Activated B cell treated with CpG ODN at 0.5 μM for 24 hours (primary cell): ENCODE results near the gene MESP2. TPM values are rescaled to one million over a fixed set of nuclear protein-coding genes. Genes with fewer than 3 reads are reported as not detected.

ENCODE experiments used
- ATAC-seq: fragments of 200-7000 bp; cut with Tn5 transposase; one replicate; pipeline ENCODE4 v1.10.0; 2021; ENCODE audit warnings: low read depth, mild to moderate bottlenecking, moderate library complexity
- CTCF ChIA-PET: fragments of 350-600 bp; sonication (Branson Sonifier 250); formaldehyde crosslinking; loops from one replicate; lab custom pipeline; 2021; ENCODE audit warnings: antibody characterized with exemption; lab: Charles Lee
- POLR2A ChIA-PET: fragments of 350-600 bp; sonication (Branson Sonifier 250); formaldehyde crosslinking; loops from one replicate; lab custom pipeline; 2021; ENCODE audit warnings: antibody characterized with exemption; lab: Charles Lee
- DNase-seq: peaks from one replicate; pipeline ENCODE4 v3.0.0; 2022
- H3K27ac Mint-ChIP-seq: one replicate; pipeline ENCODE4 v1.8.0; 2020; ENCODE audit warnings: mixed read lengths
- H3K27me3 Mint-ChIP-seq: one replicate; pipeline ENCODE4 v1.8.0; 2021; ENCODE audit warnings: mixed read lengths
- H3K36me3 Mint-ChIP-seq: one replicate; pipeline ENCODE4 v1.8.0; 2021; ENCODE audit warnings: low read depth, mixed read lengths
- H3K4me1 Mint-ChIP-seq: one replicate; pipeline ENCODE4 v1.8.0; 2021; ENCODE audit warnings: mixed read lengths
- H3K4me3 Mint-ChIP-seq: one replicate; pipeline ENCODE4 v1.8.0; 2020; ENCODE audit warnings: mild to moderate bottlenecking, mixed read lengths
- H3K9me3 Mint-ChIP-seq: one replicate; pipeline ENCODE4 v1.8.0; 2020; ENCODE audit warnings: mixed read lengths
- intact Hi-C: fragments of 100-400 bp; cut with micrococcal nuclease; formaldehyde crosslinking; loops from one replicate; pipeline ENCODE4 v1.15.1; 2024
- total RNA-seq: library from RNA; stranded (reverse); gene quantifications from 2 replicates; pipeline ENCODE4 v1.2.3, GENCODE V29; 2022
- TF ChIP-seq, protein P1 (sequence below): fragments of 200-600 bp; IDR thresholded peaks from one replicate; pipeline ENCODE4 v1.8.0; 2022; ENCODE audit warnings: antibody characterized with exemption, mild to moderate bottlenecking

Gene MESP2
- total RNA-seq, 1 donor from 2014 or later, result 0.40 TPM

DNA sequence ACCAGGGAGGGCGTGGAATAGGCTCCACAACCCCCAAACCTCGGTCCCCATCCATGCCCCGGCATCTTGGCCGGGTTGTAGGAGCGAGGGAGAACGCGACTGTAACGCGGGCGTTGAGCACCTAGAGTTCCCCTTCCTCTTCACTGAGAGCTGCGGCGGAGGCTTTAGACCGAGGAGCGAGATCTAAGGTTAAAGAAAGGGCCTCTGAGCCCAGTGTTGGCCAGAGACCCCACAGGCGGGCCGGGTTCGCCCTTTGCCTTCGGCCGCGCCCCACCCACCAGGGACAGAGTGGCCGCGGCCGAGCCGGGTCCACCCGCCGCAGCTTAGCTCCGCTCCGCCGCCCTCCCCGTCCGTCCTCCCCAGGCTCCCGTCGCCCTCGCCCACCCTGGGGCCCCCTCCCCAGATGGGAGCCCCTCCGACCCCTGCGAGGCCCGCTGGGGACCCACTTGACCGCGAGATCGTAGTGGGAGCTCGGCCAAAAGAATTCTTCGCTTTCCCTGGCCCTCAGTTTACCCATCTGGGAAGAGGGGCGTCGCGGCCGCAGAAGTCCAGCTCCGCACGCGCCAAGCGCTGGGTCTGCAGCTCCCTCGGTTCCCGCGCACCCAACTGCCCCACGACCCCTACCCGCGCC lies 38.1 kb downstream of the MESP2 start:
- ChIA-PET CTCF (interaction anchor here (0.8 kb wide), 1 partner anchor 61 kb away, joined by 3 read pairs; no protein-coding TSS in a partner anchor), POLR2A (interaction anchor here (0.8 to 1.2 kb wide), 3 partner anchors 23 to 79 kb away, joined by 3 to 4 read pairs (median 3); partner anchors contain the start of gene AP3S2)
- peaks cover 11% of the 10 kb centered on the region for H3K4me1 Mint-ChIP-seq
- peak; percentile 67 for ATAC-seq
- peak; percentile 25 for DNase-seq
- intact Hi-C loops, result loop anchor here (2.0 kb wide), 1 partner anchor 37 kb away; the partner anchor contains the start of gene MESP2
- H3K4me3 Mint-ChIP-seq, result peak overlapping the region; percentile 81
- H3K27me3 Mint-ChIP-seq, result peaks cover 32% of the 10 kb centered on the region
- H3K27ac Mint-ChIP-seq, result no peak overlapping the region
- TF ChIP-seq, protein P1, sequence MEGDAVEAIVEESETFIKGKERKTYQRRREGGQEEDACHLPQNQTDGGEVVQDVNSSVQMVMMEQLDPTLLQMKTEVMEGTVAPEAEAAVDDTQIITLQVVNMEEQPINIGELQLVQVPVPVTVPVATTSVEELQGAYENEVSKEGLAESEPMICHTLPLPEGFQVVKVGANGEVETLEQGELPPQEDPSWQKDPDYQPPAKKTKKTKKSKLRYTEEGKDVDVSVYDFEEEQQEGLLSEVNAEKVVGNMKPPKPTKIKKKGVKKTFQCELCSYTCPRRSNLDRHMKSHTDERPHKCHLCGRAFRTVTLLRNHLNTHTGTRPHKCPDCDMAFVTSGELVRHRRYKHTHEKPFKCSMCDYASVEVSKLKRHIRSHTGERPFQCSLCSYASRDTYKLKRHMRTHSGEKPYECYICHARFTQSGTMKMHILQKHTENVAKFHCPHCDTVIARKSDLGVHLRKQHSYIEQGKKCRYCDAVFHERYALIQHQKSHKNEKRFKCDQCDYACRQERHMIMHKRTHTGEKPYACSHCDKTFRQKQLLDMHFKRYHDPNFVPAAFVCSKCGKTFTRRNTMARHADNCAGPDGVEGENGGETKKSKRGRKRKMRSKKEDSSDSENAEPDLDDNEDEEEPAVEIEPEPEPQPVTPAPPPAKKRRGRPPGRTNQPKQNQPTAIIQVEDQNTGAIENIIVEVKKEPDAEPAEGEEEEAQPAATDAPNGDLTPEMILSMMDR, result no peak
- H3K9me3 Mint-ChIP-seq, result no peaks in the 10 kb centered on the region
- H3K36me3 Mint-ChIP-seq, result no peaks in the 10 kb centered on the region

DNA sequence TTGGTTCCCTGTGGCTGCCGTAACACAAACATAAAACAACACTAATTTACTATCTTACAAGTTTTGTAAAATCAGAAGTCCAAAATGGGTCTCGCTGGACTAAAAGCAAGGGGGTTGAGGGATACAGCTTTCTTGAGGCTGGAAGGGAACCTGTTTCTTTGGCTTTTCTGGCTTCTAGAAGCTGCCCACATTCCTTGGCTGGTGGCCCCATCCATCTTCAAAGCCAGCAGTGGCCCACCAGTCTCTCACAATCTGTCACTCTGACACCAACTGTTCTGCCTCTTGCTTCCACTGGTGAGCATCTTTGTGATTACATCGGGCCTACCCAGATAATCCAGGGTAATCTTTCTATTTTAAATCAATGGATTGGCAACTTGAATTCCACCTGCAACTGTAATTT lies 39.6 kb downstream of the MESP2 start:
- ChIA-PET CTCF (no interaction called here), POLR2A (interaction anchor here (0.5 kb wide), 1 partner anchor 82 kb away, joined by 3 read pairs; no protein-coding TSS in a partner anchor)
- peaks cover 11% of the 10 kb centered on the region for H3K4me1 Mint-ChIP-seq
- ATAC-seq (no peak), DNase-seq (no peak)
- TF ChIP-seq, protein P1, result no peak
- peaks cover 33% of the 10 kb centered on the region for H3K27me3 Mint-ChIP-seq
- H3K4me3 Mint-ChIP-seq, result peak overlapping the region; percentile 81
- intact Hi-C loops, result loop anchor here (2.0 kb wide), 1 partner anchor 39 kb away; the partner anchor contains the start of gene MESP2
- no peaks in the 10 kb centered on the region for H3K9me3 Mint-ChIP-seq
- no peak overlapping the region for H3K27ac Mint-ChIP-seq
- H3K36me3 Mint-ChIP-seq, result no peaks in the 10 kb centered on the region

DNA sequence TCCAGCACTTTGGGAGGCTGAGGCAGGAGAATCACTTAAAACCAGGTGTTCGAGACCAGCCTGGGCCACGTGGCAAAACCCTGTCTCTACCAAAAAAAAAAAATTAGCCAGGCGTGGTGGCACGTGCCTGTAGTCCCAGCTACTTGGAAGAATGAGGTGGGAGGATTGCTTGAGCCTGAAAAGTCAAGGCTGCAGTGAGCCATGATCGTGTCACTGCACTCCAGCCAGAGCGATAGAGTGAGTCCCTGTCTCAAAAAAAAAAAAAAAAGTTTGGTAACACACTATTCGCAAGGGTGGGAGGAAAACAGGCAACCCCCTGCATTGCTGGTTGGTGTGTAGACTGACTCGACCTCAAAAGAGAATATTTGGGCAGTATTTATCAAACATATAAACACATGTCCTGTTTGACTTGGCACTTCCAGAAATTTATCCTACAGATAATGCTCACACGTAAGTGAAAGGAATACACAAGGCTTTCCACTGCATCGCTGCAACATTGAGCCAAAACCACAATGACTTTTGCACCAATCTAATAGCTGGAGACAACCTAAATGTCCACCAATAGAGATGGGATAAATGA lies 41.7 kb downstream of the MESP2 start:
- ChIA-PET POLR2A (no interaction called here), CTCF (no interaction called here)
- H3K4me1 Mint-ChIP-seq, result peaks cover 15% of the 10 kb centered on the region
- no peak overlapping the region for H3K27ac Mint-ChIP-seq
- no peak overlapping the region for H3K4me3 Mint-ChIP-seq
- peaks cover 40% of the 10 kb centered on the region for H3K27me3 Mint-ChIP-seq
- H3K36me3 Mint-ChIP-seq, result no peaks in the 10 kb centered on the region
- DNase-seq (no peak), ATAC-seq (no peak)
- TF ChIP-seq, protein P1, result no peak
- intact Hi-C loops, result no loop called here
- no peaks in the 10 kb centered on the region for H3K9me3 Mint-ChIP-seq

DNA sequence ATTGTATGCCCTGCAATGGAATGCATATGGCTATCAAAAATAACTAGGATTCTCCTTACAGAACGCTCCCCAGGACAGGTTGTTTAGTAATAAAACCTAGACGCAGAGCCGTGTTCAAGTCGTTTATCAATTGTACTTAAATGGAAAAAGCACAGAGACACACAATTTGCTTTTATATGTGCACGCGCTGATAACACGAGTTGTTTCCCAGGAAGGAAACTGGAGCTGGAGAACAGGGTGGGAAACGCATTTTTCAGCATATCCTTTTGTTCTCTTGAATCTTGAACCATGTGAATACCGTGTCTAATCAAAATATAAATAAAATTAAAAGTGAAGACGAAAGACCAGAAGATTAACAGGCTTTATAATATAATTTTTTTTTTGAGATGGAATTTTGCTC lies 42.2 kb downstream of the MESP2 start:
- H3K27ac Mint-ChIP-seq, result no peak overlapping the region
- TF ChIP-seq, protein P1, result no peak
- H3K4me1 Mint-ChIP-seq, result peaks cover 15% of the 10 kb centered on the region
- intact Hi-C loops, result no loop called here
- ATAC-seq (no peak), DNase-seq (no peak)
- H3K27me3 Mint-ChIP-seq, result peaks cover 40% of the 10 kb centered on the region
- no peaks in the 10 kb centered on the region for H3K36me3 Mint-ChIP-seq
- H3K9me3 Mint-ChIP-seq, result no peaks in the 10 kb centered on the region
- ChIA-PET CTCF (no interaction called here), POLR2A (no interaction called here)
- H3K4me3 Mint-ChIP-seq, result no peak overlapping the region
